ENCODE measurements around the gene FRMD4A.

FRMD4A gene

GRCh38 chr10:14330388-14331061 lies at the start of gene FRMD4A:
TSS of gene FRMD4A (minus strand) at chr10:14330924.
- in situ Hi-C loops (cut with HindIII; ENCODE audit: low sequenced_read_pairs), result loop anchor here (5.0 kb wide), 1 partner anchor 47 kb away; no protein-coding TSS in a partner anchor

- in situ Hi-C loops (cut with HindIII; ENCODE audit: low sequenced_read_pairs), result loop anchor here (5.0 to 10.0 kb wide), 2 partner anchors 47 to 105 kb away; partner anchors contain the start of gene FRMD4A
Observed at GRCh38 chr10:14379556-14380280, 49.0 kb upstream of the FRMD4A start.

GRCh38 chr10:14378387-14378960 lies 47.8 kb upstream of the FRMD4A start:
- in situ Hi-C loops (cut with HindIII; ENCODE audit: low sequenced_read_pairs), result loop anchor here (5.0 to 10.0 kb wide), 2 partner anchors 46 to 106 kb away; partner anchors contain the start of gene FRMD4A

- in situ Hi-C loops (cut with HindIII; ENCODE audit: low sequenced_read_pairs), result loop anchor here (5.0 to 10.0 kb wide), 2 partner anchors 45 to 107 kb away; partner anchors contain the start of gene FRMD4A
Observed at GRCh38 chr10:14377591-14378175, 47.0 kb upstream of the FRMD4A start.

GRCh38 chr10:14374745-14375445 lies 44.2 kb upstream of the FRMD4A start:
- in situ Hi-C loops (cut with HindIII; ENCODE audit: low sequenced_read_pairs), result loop anchor here (5.0 to 10.0 kb wide), 2 partner anchors 43 to 110 kb away; partner anchors contain the start of gene FRMD4A

- in situ Hi-C loops (cut with HindIII; ENCODE audit: low sequenced_read_pairs), result loop anchor here (10.0 kb wide), 1 partner anchor 112 kb away; no protein-coding TSS in a partner anchor
Observed at GRCh38 chr10:14372606-14373005, 41.9 kb upstream of the FRMD4A start.

GRCh38 chr10:14371581-14371980 lies 40.9 kb upstream of the FRMD4A start:
- in situ Hi-C loops (cut with HindIII; ENCODE audit: low sequenced_read_pairs), result loop anchor here (10.0 kb wide), 1 partner anchor 113 kb away; no protein-coding TSS in a partner anchor

- in situ Hi-C loops (cut with HindIII; ENCODE audit: low sequenced_read_pairs), result loop anchor here (10.0 kb wide), 1 partner anchor 114 kb away; no protein-coding TSS in a partner anchor
Observed at GRCh38 chr10:14370894-14371293, 40.2 kb upstream of the FRMD4A start.

GRCh38 chr10:14369906-14370305 lies 39.2 kb upstream of the FRMD4A start:
- in situ Hi-C loops (cut with HindIII; ENCODE audit: low sequenced_read_pairs), result loop anchor here (10.0 kb wide), 1 partner anchor 115 kb away; no protein-coding TSS in a partner anchor

- in situ Hi-C loops (cut with HindIII; ENCODE audit: low sequenced_read_pairs), result no loop called here
Observed at GRCh38 chr10:14366760-14367159, 36.0 kb upstream of the FRMD4A start.

GRCh38 chr10:14365266-14365665 lies 34.5 kb upstream of the FRMD4A start:
- in situ Hi-C loops (cut with HindIII; ENCODE audit: low sequenced_read_pairs), result no loop called here

GRCh38 chr10:14362104-14362503 lies 31.4 kb upstream of the FRMD4A start:
- in situ Hi-C loops (cut with HindIII; ENCODE audit: low sequenced_read_pairs), result no loop called here

GRCh38 chr10:14360961-14361360 lies 30.2 kb upstream of the FRMD4A start:
- in situ Hi-C loops (cut with HindIII; ENCODE audit: low sequenced_read_pairs), result no loop called here

- in situ Hi-C loops (cut with HindIII; ENCODE audit: low sequenced_read_pairs), result no loop called here
Observed at GRCh38 chr10:14360515-14360914, 29.8 kb upstream of the FRMD4A start.

GRCh38 chr10:14358886-14359573 lies 28.3 kb upstream of the FRMD4A start:
- in situ Hi-C loops (cut with HindIII; ENCODE audit: low sequenced_read_pairs), result no loop called here

GRCh38 chr10:14356921-14357320 lies 26.2 kb upstream of the FRMD4A start:
- in situ Hi-C loops (cut with HindIII; ENCODE audit: low sequenced_read_pairs), result no loop called here

- in situ Hi-C loops (cut with HindIII; ENCODE audit: low sequenced_read_pairs), result no loop called here
Observed at GRCh38 chr10:14355750-14356149, 25.0 kb upstream of the FRMD4A start.

- in situ Hi-C loops (cut with HindIII; ENCODE audit: low sequenced_read_pairs), result no loop called here
Observed at GRCh38 chr10:14353291-14353913, 22.7 kb upstream of the FRMD4A start.

GRCh38 chr10:14350006-14350405 lies 19.3 kb upstream of the FRMD4A start:
- in situ Hi-C loops (cut with HindIII; ENCODE audit: low sequenced_read_pairs), result no loop called here
